ENCODE results near the gene TUBGCP4. TPM values are rescaled to one million over a fixed set of nuclear protein-coding genes. Genes with fewer than 3 reads are reported as not detected.

TUBGCP4 gene
- total RNA-seq, 1 experiment from 2014 or later, result 38.6 TPM

- ChIA-PET CTCF (no interaction called here), RAD21 (ENCODE audit: low non-redundant PET in 1 of 2, low total read pairs in 2 of 2, uncharacterized antibody in 2 of 2, unreplicated experiment in 2 of 2) (no interaction called here), POLR2A (no interaction called here)
- DNase-seq (ENCODE audit: low read depth, low spot score) (no peak), ATAC-seq (no peak)
- H3K4me2 ChIP-seq (ENCODE audit: low read length), result no peak overlapping the region
- no peak overlapping the region for H3K27ac ChIP-seq (ENCODE audit: low read depth, low read length)
- H3K79me2 ChIP-seq (ENCODE audit: insufficient read depth, low read length), result no peaks in the 10 kb centered on the region
- no peak overlapping the region for H3K4me3 ChIP-seq (replicated peaks in 1 of 2; ENCODE audit: low read depth in 1 of 2, low read length in 2 of 2)
- H3K36me3 ChIP-seq (ENCODE audit: control insufficient read depth in 1 of 2, insufficient read depth in 2 of 2, low read length in 2 of 2), result peaks cover 65 to 79% of the 10 kb centered on the region in 2 experiments
- no peak overlapping the region for H3K9ac ChIP-seq (ENCODE audit: low read length)
- H4K20me1 ChIP-seq (ENCODE audit: insufficient read depth), result no peaks in the 10 kb centered on the region
- no peaks in the 10 kb centered on the region for H3K27me3 ChIP-seq (ENCODE audit: insufficient read depth, low read length)
- H3K9me3 ChIP-seq (ENCODE audit: control insufficient read depth in 1 of 2, insufficient read depth in 1 of 2, low read depth in 1 of 2, low read length in 2 of 2), result no peaks in the 10 kb centered on the region
- no peaks in the 10 kb centered on the region for H3K9me2 ChIP-seq (ENCODE audit: insufficient read depth)
- TF ChIP-seq POLR2AphosphoS5 (IDR thresholded peaks at IDR 0.05; ENCODE audit: low read depth, low read length) (no peak), MAX (IDR thresholded peaks at IDR 0.05) (no peak), FOSL1 (IDR thresholded peaks at IDR 0.05; ENCODE audit: low read depth) (no peak), CTCF (IDR thresholded peaks at IDR 0.05 in 2 of 3, conservative IDR thresholded peaks at IDR 0.05 in 1 of 3; ENCODE audit: borderline replicate concordance in 1 of 3, insufficient read depth in 1 of 3, low read depth in 2 of 3, low read length in 2 of 3) (no peak), TCF7L2 (IDR thresholded peaks at IDR 0.05; ENCODE audit: borderline replicate concordance, extremely low read depth, insufficient read depth, insufficient read length) (no peak), POLR2A (IDR thresholded peaks at IDR 0.05; ENCODE audit: borderline replicate concordance, extremely low read depth, insufficient read depth, insufficient read length) (no peak), REST (IDR thresholded peaks at IDR 0.05; ENCODE audit: low read depth) (no peak), JUND (IDR thresholded peaks at IDR 0.05) (no peak), YY1 (IDR thresholded peaks at IDR 0.05; ENCODE audit: extremely low read depth, insufficient replicate concordance, low read depth, low read length) (no peak), SRF (IDR thresholded peaks at IDR 0.05; ENCODE audit: low read depth) (no peak), ELF1 (IDR thresholded peaks at IDR 0.05; ENCODE audit: borderline replicate concordance, low read depth) (no peak), EGR1 (IDR thresholded peaks at IDR 0.05; ENCODE audit: low read depth) (no peak), CBX3 (IDR thresholded peaks at IDR 0.05; ENCODE audit: low read depth) (no peak)
- no peak overlapping the region for H2AFZ ChIP-seq (ENCODE audit: low read depth, low read length, poor library complexity, severe bottlenecking)
- BruUV-seq (replicated peaks), result no TSS peak
- intact Hi-C loops (cut with micrococcal nuclease), result no loop called here
- no peaks in the 10 kb centered on the region for H3K4me1 ChIP-seq (ENCODE audit: control insufficient read depth in 1 of 2, insufficient read depth in 2 of 2, low read length in 2 of 2)
Observed at GRCh38 chr15:43408789-43409188, 37.9 kb downstream of the TUBGCP4 start.
